ENCODE measurements around the gene NF2.

NF2 gene

DNA sequence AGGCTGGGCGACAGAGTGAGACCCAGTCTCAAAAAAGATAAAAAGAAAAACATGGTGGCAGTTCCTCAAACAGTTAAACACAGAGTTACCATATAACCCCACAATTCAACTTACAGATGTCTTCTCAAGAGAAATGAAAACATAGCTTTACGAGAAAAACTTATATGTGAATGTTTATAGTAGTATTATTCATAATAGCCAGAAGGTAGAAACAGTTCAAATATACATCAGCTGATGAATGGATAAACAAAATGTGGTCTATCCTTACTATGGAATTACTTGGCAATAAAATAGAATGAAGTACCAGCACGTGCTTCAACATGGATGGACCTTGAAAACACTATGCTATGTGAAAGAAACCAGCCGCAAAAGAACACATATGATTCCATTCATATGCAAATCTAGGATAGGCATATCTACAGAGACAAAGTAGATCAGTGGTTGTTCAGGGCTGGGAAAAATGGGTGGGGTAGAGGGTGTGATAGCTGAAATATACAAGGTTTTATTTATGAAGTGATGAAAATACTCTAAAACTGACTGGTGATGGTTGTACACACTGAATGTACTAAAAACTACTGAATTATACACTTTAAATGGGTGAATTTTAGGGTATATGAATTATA is 12.4 kb downstream of the NF2 start:
- Histone ChIP-seq H3K27ac (ENCODE audit: low read depth, low read length) (no peak overlapping the region), H3K9me3 (ENCODE audit: control insufficient read depth in 1 of 2, low read length in 2 of 2) (peaks cover 0 to 2% of the 10 kb centered on the region in 2 donors), H3K4me3 (ENCODE audit: low read depth in 1 of 2, low read length in 2 of 2) (no peak overlapping the region), H3K27me3 (ENCODE audit: control insufficient read depth in 1 of 2, insufficient read depth in 2 of 2, low read length in 2 of 2) (no peaks in the 10 kb centered on the region), H3K4me1 (ENCODE audit: control insufficient read depth in 1 of 2, insufficient read depth in 2 of 2, low read length in 2 of 2) (peaks cover 8 to 18% of the 10 kb centered on the region in 2 donors), H3K36me3 (ENCODE audit: control insufficient read depth in 1 of 2, insufficient read depth in 2 of 2, low read length in 2 of 2) (no peaks in the 10 kb centered on the region), H3K9ac (ENCODE audit: low read depth in 1 of 2, low read length in 2 of 2) (no peak overlapping the region)

DNA sequence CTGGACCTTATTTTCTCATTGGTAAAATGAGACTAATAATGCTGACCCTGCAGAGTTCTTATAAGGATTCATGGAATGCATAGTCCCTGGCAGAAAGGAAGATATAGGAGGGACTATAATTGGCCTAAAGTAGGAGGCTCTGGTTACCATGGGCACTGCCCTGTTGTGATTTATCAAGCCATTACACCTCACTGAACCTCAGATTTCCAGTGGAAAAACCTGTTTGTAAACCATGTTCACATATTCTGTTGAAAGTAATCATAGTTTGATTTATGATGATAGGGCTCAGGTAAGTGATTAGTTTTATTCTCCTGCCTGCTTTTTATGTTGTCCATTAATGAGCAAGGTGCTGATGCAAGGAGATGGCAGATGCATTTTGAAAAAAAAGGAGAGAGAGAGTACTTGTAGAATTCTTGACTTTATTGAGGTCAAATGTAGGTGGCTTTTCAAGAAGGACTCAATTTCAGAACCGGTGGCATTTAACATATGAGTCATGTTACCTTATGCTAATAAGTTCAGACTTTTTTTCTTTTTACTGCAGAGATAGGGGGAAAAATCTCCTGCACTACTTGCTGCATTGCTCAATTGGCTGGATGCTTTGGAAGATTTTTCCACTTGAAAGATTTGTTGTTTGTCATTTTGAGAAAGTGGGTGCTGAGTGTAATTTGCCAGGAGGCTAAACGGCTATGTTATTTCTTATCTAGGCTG is 14.6 kb downstream of the NF2 start:
- Histone ChIP-seq H3K4me1 (ENCODE audit: control insufficient read depth in 1 of 2, insufficient read depth in 2 of 2, low read length in 2 of 2) (peaks cover 17 to 25% of the 10 kb centered on the region in 2 donors), H3K9me3 (ENCODE audit: control insufficient read depth in 1 of 2, low read length in 2 of 2) (no peaks in the 10 kb centered on the region), H3K27me3 (ENCODE audit: control insufficient read depth in 1 of 2, insufficient read depth in 2 of 2, low read length in 2 of 2) (no peaks in the 10 kb centered on the region), H3K27ac (ENCODE audit: low read depth, low read length) (no peak overlapping the region), H3K9ac (ENCODE audit: low read depth in 1 of 2, low read length in 2 of 2) (no peak overlapping the region), H3K36me3 (ENCODE audit: control insufficient read depth in 1 of 2, insufficient read depth in 2 of 2, low read length in 2 of 2) (no peaks in the 10 kb centered on the region), H3K4me3 (ENCODE audit: low read depth in 1 of 2, low read length in 2 of 2) (no peak overlapping the region)

GRCh38 chr22:29621761-29622526 is 18.5 kb downstream of the NF2 start:
- no peaks in the 10 kb centered on the region for H3K27me3 ChIP-seq (ENCODE audit: control insufficient read depth in 1 of 2, insufficient read depth in 2 of 2, low read length in 2 of 2)
- peaks cover 28 to 29% of the 10 kb centered on the region in 2 donors for H3K4me1 ChIP-seq (ENCODE audit: control insufficient read depth in 1 of 2, insufficient read depth in 2 of 2, low read length in 2 of 2)
- no peaks in the 10 kb centered on the region for H3K9me3 ChIP-seq (ENCODE audit: control insufficient read depth in 1 of 2, low read length in 2 of 2)
- H3K9ac ChIP-seq (ENCODE audit: low read depth in 1 of 2, low read length in 2 of 2), result no peak overlapping the region
- no peaks in the 10 kb centered on the region for H3K36me3 ChIP-seq (ENCODE audit: control insufficient read depth in 1 of 2, insufficient read depth in 2 of 2, low read length in 2 of 2)
- no peak overlapping the region for H3K4me3 ChIP-seq (ENCODE audit: low read depth in 1 of 2, low read length in 2 of 2)
- H3K27ac ChIP-seq (ENCODE audit: low read depth, low read length), result no peak overlapping the region

DNA sequence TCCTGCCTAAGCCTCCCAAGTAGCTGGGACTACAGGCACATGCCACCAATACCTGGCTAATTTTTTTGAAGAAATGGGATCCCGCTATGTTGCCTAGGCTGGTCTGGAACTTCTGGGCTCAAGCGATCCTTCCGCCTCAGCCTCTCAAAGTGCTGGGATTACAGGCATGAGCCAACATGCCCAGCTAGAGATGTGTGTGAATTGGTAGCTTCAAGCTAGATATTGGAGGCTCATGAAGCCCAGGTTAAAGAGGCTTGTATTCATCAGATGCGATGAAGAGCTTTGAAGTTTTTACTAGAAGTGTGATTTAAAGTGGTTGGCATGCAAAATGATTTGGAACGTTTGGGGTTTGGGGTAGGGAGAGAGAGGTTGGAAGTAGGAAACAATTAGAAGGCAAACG is 19.6 kb downstream of the NF2 start:
- no peaks in the 10 kb centered on the region for H3K9me3 ChIP-seq (ENCODE audit: control insufficient read depth in 1 of 2, low read length in 2 of 2)
- H3K4me1 ChIP-seq (ENCODE audit: control insufficient read depth in 1 of 2, insufficient read depth in 2 of 2, low read length in 2 of 2), result peaks cover 18 to 24% of the 10 kb centered on the region in 2 donors
- H3K27ac ChIP-seq (ENCODE audit: low read depth, low read length), result no peak overlapping the region
- no peaks in the 10 kb centered on the region for H3K27me3 ChIP-seq (ENCODE audit: control insufficient read depth in 1 of 2, insufficient read depth in 2 of 2, low read length in 2 of 2)
- no peaks in the 10 kb centered on the region for H3K36me3 ChIP-seq (ENCODE audit: control insufficient read depth in 1 of 2, insufficient read depth in 2 of 2, low read length in 2 of 2)
- H3K9ac ChIP-seq (ENCODE audit: low read depth in 1 of 2, low read length in 2 of 2), result no peak overlapping the region
- H3K4me3 ChIP-seq (ENCODE audit: low read depth in 1 of 2, low read length in 2 of 2), result no peak overlapping the region

GRCh38 chr22:29623553-29624169 is 20.2 kb downstream of the NF2 start:
- H3K9ac ChIP-seq (ENCODE audit: low read depth in 1 of 2, low read length in 2 of 2), result no peak overlapping the region
- H3K36me3 ChIP-seq (ENCODE audit: control insufficient read depth in 1 of 2, insufficient read depth in 2 of 2, low read length in 2 of 2), result no peaks in the 10 kb centered on the region
- H3K4me3 ChIP-seq (ENCODE audit: low read depth in 1 of 2, low read length in 2 of 2), result no peak overlapping the region
- peaks cover 12 to 21% of the 10 kb centered on the region in 2 donors for H3K4me1 ChIP-seq (ENCODE audit: control insufficient read depth in 1 of 2, insufficient read depth in 2 of 2, low read length in 2 of 2)
- no peak overlapping the region for H3K27ac ChIP-seq (ENCODE audit: low read depth, low read length)
- no peaks in the 10 kb centered on the region for H3K27me3 ChIP-seq (ENCODE audit: control insufficient read depth in 1 of 2, insufficient read depth in 2 of 2, low read length in 2 of 2)
- no peaks in the 10 kb centered on the region for H3K9me3 ChIP-seq (ENCODE audit: control insufficient read depth in 1 of 2, low read length in 2 of 2)

- Histone ChIP-seq H3K36me3 (ENCODE audit: control insufficient read depth in 1 of 2, insufficient read depth in 2 of 2, low read length in 2 of 2) (no peaks in the 10 kb centered on the region), H3K27me3 (ENCODE audit: control insufficient read depth in 1 of 2, insufficient read depth in 2 of 2, low read length in 2 of 2) (no peaks in the 10 kb centered on the region), H3K9me3 (ENCODE audit: control insufficient read depth in 1 of 2, low read length in 2 of 2) (no peaks in the 10 kb centered on the region), H3K4me1 (ENCODE audit: control insufficient read depth in 1 of 2, insufficient read depth in 2 of 2, low read length in 2 of 2) (peaks cover 19 to 21% of the 10 kb centered on the region in 2 donors), H3K4me3 (ENCODE audit: low read depth in 1 of 2, low read length in 2 of 2) (no peak overlapping the region), H3K27ac (ENCODE audit: low read depth, low read length) (no peak overlapping the region), H3K9ac (ENCODE audit: low read depth in 1 of 2, low read length in 2 of 2) (no peak overlapping the region)
These were observed 21.8 kb downstream of the NF2 start for GRCh38 chr22:29625090-29625825.

- Histone ChIP-seq H3K36me3 (ENCODE audit: control insufficient read depth in 1 of 2, insufficient read depth in 2 of 2, low read length in 2 of 2) (no peaks in the 10 kb centered on the region), H3K4me1 (ENCODE audit: control insufficient read depth in 1 of 2, insufficient read depth in 2 of 2, low read length in 2 of 2) (peaks cover 19 to 20% of the 10 kb centered on the region in 2 donors), H3K27me3 (ENCODE audit: control insufficient read depth in 1 of 2, insufficient read depth in 2 of 2, low read length in 2 of 2) (no peaks in the 10 kb centered on the region), H3K4me3 (ENCODE audit: low read depth in 1 of 2, low read length in 2 of 2) (no peak overlapping the region), H3K27ac (ENCODE audit: low read depth, low read length) (no peak overlapping the region), H3K9ac (ENCODE audit: low read depth in 1 of 2, low read length in 2 of 2) (no peak overlapping the region), H3K9me3 (ENCODE audit: control insufficient read depth in 1 of 2, low read length in 2 of 2) (no peaks in the 10 kb centered on the region)
These were observed 23.2 kb downstream of the NF2 start for GRCh38 chr22:29626497-29627195.

- Histone ChIP-seq H3K4me1 (ENCODE audit: control insufficient read depth in 1 of 2, insufficient read depth in 2 of 2, low read length in 2 of 2) (peaks cover 13 to 15% of the 10 kb centered on the region in 2 donors), H3K9ac (ENCODE audit: low read depth in 1 of 2, low read length in 2 of 2) (no peak overlapping the region), H3K9me3 (ENCODE audit: control insufficient read depth in 1 of 2, low read length in 2 of 2) (no peaks in the 10 kb centered on the region), H3K27ac (ENCODE audit: low read depth, low read length) (no peak overlapping the region), H3K36me3 (ENCODE audit: control insufficient read depth in 1 of 2, insufficient read depth in 2 of 2, low read length in 2 of 2) (no peaks in the 10 kb centered on the region), H3K4me3 (ENCODE audit: low read depth in 1 of 2, low read length in 2 of 2) (no peak overlapping the region), H3K27me3 (ENCODE audit: control insufficient read depth in 1 of 2, insufficient read depth in 2 of 2, low read length in 2 of 2) (no peaks in the 10 kb centered on the region)
These were observed 23.7 kb downstream of the NF2 start for GRCh38 chr22:29627196-29627535.
